GM19328 (cell line): Measurements from ENCODE around the gene PDE8B.
"Not testable (repeated sequence)": the region's sequence is repeated elsewhere in the genome, so short reads cannot be mapped to it uniquely, and the experiment has no call there.

Source experiments
- ATAC-seq: cut with Tn5 transposase; IDR thresholded peaks from one replicate; pipeline ENCODE4 v1.9.1; 2021; ENCODE audit warnings: mild to moderate bottlenecking, moderate library complexity; ENCODE audit not compliant: unreplicated experiment

PDE8B gene

DNA sequence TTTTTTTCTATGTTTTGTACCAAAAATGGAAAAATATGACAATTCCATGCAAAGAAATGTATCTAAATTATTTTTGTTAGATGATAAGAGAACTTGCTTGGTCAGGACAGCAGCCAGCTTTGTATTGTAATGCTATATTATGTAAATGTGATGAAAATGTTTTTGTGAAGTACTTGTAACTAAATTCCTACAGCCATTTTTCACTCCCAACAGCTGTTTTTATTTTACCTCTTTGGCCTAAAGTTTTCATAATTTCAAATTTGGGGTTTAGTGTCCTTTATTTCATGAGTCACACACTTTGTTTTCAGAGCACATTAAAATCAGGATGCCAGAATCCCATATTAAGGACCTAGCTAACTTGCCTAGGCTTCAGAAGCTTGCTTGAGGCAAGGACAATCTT, 217.5 kb downstream of the PDE8B start:
- ATAC-seq = no peak

DNA sequence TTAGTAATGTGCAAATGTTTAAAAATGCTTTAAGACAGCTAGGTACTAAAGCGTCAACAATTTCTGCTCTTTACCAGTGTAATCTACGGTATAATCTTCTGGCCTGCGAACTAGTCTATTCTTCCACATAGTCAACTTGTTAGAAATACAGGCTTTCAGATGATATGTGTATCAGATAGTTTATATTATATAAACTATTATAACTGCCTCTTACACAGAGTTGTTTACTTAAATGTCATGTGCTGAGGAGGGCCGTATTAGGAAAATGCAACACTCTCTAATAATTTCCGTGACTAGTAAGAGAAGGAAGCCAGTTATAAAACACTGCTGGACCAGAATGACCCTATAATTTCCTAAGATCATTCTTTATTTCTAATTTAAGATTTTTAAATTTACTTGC, 218.0 kb downstream of the PDE8B start:
- no peak for ATAC-seq

DNA sequence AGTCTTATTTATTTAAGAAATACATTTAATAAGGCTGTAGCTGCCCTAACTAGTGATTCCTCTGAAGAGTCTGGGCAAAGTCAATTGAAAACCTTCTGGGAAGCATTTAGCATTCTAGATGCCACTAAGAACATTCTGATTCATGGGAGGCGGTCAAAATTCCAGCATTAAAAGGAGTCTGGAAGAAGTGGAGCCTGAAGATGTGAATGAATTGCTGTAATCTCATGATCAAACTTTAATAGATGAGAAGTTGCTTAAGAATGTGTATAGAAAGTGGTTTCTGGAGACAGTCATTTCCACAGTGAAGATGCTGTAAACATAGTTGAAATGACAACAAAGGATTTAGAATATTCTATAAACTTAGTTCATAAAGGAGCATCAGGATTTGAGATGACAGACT, 220.2 kb downstream of the PDE8B start:
- ATAC-seq = no peak

DNA sequence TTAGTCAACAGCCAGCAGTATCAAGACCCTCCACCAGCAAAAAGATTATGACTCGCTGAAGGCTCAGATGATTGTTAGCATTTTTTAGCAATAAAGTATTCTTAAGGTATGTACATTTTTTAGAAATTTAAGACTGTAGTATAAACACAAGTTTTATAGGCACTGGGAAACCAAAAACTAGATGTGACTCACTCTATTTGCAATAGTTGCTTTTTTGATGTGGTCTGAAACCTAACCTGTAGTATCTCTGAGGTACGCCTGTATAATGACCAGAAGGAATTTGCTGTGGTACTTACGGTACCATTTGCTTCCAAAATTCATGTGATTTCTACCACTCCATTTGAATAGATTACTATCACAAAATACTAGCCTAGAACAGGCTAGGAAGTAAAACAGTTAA, 220.8 kb downstream of the PDE8B start:
- no peak for ATAC-seq

DNA sequence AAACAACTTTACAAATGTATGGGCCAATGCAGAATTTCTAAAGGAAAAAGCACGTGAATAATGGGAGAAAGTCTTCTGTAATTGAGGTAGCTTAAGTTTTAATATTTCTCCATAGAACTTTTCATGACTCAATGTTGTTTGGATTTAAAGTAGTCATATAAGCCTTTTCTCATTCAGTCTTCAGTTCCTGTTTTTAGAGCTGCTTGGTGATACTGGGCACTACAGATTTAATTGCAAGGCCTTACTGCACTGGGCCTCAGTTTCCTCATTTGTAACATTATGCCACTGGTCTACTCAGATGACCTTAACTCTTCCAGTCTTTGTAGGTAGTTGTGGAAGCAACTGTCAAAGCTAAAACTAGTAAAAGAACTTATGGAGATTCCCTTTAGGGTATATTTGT, 221.2 kb downstream of the PDE8B start:
- no peak for ATAC-seq

DNA sequence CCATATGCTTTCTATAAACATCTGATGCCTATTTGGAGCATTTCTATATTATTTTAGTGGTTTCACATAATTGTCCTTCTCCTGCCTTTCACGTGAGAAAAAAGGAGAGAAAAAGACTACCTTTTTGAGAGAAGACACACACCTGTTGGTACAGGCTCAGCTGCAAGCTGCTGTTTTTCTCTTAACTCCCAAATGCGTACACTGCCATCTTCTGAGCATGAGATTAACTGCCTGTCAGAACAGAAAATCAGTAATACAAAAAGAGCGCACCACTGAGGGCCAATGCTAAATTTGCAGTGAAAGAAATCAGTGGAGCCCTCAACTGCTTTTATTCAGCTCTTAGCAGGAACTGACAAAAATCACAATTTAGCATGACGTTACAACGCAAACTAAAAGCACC, 226.7 kb downstream of the PDE8B start:
- no peak for ATAC-seq

DNA sequence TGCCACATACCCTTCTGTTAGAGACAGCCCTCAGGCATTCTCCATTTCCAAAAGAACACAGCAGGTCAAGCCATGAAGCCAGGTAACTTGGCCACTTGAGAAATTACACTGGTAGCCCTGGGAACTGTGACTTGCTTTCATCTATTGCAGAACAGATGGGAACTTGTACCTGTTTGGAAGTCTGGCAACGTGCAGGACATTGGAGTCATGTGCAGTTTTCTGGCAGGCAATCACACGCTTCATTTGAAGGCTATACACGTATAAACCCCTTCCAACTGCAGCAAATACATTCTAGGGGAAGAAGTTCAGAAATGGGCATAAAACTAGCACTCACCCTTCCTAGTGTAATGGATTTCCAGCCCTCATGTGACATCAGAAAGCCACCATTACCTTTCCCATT, 227.6 kb downstream of the PDE8B start:
- ATAC-seq = no peak

DNA sequence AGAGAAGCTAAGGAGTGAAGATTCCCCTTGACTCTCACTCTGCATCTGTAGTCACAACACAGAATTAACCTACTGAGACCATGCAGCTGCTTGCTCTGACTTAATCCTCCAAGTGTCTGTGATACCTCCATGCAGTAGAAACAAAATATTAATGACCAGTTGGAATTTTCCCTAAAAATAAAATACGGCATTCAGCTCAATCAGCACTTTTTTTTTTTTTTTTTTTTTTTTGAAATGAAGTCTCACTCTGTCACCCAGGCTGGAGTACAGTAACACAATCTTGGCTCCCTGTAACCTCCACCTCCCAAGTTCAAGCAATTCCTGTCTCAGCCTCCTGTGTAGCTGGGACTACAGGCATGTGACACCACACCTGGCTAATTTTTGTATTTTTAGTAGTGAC, 233.2 kb downstream of the PDE8B start:
- no peak for ATAC-seq

DNA sequence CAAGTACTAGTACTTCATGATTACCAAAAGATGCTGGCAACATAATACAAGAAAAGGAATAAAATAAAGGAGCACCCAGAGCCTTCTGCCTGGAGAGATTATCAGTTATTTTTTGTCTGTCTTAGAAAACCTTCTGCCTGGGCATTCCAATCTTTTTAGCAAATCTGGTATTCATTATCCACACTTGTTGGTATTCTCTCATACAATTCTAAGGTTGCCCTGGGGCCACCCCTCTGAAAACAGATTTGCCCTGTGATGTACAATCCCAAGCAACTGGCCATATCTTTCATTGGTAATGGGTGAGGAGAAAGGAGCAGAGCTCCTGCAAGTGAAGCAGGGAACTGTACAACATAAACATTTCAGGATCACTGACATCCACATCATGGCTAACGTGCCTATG, 233.9 kb downstream of the PDE8B start:
- ATAC-seq = no peak

DNA sequence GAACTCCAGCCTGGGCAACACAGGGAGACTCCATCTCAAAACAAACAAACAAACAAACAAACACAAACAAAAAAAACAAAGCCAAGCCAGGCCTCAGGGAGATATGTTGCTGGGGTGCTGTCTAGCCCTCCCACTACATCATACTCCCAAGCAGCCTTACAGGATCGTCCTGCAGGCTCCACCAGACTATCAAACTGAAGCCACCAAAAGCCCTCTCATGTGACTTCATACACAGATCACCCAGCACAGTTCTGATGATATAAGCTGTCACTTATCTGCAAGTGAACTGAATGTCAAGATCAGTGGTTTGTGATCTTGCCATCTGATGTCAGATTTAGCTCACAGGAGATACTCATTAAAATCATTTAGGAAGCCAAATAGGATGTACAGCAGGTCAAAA, 238.4 kb downstream of the PDE8B start:
- no peak for ATAC-seq

DNA sequence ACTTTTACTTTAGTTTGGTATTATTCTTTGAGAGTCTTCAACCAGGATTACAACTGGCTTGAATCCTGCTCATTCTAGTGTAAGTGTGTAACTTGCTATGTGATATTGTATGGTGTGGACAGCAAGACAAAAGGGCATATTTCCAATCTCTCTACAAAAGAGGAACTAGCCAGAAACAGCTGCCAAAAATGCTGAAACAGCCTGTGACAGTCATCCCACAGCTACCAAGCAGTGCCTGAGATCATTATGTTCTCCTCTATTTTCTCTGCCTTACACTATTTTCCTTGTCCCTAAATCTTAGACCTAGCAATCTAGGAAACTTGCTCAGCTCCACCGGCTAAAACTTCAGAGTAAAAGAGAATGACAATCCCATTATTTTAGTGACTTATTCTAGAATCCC, 238.8 kb downstream of the PDE8B start:
- no peak for ATAC-seq

DNA sequence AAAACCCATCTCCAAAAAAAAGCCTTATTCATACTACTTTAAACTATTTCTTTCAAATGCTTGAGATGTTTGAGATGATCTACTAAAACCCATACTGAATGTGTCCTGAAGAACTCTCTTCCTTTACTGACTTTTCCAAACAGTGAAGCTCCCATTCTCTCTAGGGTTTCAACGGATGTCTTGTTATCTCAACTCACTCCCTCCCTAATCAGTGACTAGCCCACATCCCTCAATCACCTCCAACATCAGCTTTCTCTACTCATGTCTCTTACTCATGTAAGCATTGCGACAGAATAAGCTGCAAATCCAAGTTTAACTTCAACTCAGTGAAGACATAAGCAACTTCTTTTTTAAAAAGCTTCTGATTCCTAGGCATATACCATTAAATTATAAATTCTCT, 239.5 kb downstream of the PDE8B start:
- ATAC-seq = no peak

DNA sequence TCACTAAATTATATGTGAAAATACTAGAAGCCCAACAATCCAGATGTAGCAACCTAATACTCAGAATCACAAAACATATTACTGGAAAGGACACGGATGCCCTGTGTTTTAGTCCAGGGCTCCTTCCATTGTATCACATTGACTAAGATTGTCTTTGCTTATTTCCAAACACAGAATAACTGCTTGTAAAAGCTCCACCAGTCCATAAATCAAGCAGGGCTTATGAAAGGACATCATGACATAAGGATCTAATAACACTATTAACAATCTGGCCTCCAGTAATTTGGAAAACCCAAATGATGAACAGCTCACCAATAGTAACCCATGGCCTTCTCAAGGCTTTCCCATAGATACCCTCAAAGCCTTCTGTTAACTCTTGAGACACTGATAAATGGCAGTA, 241.9 kb downstream of the PDE8B start:
- ATAC-seq = no peak

DNA sequence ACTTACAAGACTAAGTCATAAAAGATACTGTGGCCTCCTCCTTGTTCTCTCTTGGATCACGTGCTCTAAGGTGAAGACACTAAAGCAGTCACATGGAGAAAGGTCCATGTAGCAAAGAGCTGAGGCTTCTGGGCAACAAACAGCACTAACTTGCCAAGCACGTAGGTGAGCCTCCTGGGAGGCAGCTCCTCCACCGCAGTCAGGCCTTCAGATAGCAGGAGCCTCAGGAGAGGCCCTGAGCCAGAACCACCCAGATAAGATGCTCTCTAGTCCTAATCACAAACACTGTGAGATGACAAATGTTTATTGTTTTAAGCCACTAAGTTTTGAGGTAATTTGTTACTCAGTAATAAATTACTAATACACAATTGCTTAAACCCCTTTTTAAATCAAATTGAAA, 243.6 kb downstream of the PDE8B start:
- no peak for ATAC-seq

DNA sequence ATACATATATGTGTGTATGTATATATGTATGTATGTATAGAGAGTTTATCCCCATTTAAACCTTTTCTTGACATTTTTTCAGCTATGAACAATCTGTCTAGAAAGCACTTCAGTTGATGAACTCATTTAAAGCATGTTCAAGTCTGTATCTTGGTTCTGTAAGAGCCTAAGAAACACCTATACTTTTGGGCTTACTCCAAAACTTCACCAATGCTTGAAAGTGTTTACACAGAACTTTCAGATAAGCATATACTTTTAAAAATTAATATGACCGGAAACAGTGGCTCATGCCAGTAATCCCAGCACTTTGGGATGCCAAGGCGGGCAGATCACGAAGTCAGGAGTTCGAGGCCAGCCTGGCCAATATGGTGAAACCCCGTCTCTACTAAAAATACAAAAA, 250.8 kb downstream of the PDE8B start:
- ATAC-seq = no peak

DNA sequence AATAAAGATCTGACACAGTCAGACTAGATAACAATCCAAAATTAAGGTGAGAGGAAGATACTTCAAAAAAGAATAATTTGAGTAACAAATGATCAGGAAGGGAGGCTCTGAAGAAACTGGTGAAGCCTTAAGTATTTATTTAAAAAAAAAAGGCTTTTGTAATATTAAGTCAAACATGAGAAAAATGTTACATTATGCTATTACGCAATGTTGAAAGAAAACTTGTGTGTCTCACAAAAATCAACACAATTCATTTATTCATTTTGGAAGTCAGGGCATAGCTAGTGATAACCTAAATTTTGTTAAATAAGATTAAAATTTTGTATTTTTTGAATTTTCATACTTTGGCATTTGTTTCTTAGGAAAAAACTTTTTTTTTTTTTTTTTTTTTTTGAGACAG, 253.4 kb downstream of the PDE8B start:
- ATAC-seq = no peak

DNA sequence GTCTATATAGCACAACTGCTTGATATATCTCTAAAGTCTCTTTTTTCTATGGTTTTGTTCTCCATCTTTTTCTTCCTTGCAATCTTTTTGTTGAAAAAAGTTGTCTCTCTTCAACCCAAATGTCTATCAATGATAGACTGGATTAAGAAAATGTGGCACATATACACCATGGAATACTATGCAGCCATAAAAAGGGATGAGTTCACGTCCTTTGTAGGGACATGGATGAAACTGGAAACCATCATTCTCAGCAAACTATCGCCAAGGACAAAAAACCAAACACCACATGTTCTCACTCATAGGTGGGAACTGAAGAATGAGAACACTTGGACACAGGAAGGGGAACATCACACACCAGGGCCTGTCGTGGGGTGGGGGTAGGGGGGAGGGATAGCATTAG, 258.4 kb downstream of the PDE8B start:
- not testable (repeated sequence) for ATAC-seq

DNA sequence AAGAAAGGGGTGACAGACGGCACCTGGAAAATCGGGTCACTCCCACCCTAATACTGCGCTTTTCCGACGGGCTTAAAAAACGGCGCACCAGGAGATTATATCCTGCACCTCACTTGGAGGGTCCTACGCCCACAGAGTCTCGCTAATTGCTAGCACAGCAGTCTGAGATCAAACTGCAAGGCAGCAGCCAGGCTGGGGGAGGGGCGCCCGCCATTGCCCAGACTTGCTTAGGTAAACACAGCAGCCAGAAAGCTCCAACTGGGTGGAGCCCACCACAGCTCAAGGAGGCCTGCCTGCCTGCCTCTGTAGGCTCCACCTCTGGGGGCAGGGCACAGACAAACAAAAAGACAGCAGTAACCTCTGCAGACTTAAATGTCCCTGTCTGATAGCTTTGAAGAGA, 264.6 kb downstream of the PDE8B start:
- ATAC-seq = not testable (repeated sequence)
